Activated CD4-positive, alpha-beta T cell treated with anti-CD3 and anti-CD28 coated beads for 4 hours (primary cell): ENCODE measurements around the gene EVX1.

Source experiments
- DNase-seq, 2 donors: peaks; one replicate each; pipeline ENCODE4 v3.0.0-alpha.2; 2020

Gene EVX1

GRCh38 chr7:27235387-27236311, 7.0 kb upstream of the EVX1 start:
- DNase-seq: no peak

DNA sequence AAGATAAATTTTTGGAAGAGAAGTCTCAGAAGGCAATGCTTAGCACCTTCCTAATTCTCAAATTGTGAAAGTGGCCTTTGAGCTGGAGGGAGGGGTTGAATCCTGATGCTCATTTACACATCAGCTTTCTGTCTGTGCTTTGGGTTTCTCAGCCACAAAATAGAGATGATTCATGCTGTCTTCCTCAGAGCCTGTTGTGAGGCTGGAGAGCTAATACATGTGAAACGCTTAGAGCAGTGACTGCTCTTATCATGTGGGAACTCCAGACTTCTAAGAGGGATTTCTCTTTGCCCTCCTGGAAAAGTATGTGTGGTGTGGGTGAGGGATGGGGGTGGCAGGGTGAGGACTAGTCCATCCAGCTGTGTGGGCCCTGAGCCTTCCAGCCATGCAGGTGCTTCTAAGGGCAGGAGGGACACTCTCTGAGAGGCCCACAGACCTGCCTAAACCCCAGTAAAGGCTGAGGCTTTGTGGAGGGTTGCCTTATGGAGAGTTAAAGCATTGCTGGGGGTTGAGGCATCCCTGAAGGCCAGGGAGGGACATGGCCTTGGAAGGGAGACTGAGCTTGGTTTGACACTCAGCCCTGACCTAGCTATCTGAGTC, 4.8 kb upstream of the EVX1 start:
- no peak for DNase-seq

- DNase-seq: no peak
These were observed 3.6 kb upstream of the EVX1 start for GRCh38 chr7:27238979-27239386.

GRCh38 chr7:27239387-27240014, 3.1 kb upstream of the EVX1 start:
- DNase-seq: no peak

- no peak for DNase-seq
These were observed 2.4 kb upstream of the EVX1 start for GRCh38 chr7:27240015-27240731.

DNA sequence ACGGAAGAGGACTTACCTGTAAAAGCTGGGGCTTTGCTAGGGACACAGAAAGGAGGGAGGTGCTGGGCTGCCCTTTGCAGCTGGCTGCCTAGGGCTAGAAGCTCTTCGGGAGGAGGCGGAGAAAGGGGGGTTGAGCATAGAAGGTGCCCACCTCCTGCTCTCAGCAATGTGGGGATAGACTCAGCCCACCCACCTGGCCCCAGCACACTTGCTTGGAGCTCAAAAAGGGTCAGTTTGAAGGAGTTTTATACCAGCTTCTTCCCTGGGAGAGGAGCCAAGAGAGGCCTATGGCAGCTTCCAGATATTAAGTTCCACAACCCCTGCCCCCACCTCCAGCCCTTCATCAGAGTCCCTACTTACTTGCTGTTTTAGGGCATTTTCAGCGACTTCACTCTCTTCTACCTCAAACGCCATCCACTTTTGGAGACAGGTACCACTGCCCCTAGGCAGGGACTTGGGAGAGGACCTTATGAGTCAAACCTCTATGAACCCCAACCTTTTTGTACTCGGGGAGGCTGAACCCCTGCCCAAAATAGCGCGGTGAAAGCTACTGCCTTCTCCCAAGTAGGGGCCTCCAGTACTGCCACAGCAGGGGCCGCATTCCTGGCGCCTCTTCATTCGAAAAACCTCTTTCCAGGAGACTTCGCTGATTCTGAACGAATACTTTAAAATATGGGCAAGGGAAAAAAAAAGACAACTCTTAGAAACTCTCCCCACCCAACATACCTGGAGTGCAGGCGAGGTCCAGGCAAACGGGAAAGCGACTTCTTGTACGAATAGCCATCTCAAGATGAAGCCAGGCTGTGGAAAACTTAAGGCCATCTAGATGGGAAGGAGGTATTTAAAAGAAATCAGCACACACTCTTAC, 1.2 kb upstream of the EVX1 start:
- DNase-seq: no peak

DNA sequence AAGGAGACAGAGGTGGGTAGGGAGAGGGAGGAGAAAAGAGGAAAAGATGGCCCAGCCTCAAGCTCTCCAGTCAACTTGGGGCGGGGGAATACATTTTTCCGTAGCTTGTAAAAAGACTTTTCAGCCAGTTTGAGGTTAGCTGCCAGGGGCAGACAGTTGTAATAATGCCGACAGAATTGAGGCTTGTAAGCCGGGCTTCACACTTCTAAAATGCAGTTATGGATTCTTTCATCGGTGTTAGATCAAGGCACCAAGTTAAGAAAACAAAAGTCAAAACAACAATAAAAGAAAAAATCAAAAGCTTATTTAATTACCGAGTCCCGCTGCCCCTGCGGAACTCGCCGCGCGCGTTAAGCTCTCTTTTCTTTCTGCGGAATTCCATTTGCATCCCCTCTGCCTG, 448 bp upstream of the EVX1 start:
- DNase-seq: no peak

DNA sequence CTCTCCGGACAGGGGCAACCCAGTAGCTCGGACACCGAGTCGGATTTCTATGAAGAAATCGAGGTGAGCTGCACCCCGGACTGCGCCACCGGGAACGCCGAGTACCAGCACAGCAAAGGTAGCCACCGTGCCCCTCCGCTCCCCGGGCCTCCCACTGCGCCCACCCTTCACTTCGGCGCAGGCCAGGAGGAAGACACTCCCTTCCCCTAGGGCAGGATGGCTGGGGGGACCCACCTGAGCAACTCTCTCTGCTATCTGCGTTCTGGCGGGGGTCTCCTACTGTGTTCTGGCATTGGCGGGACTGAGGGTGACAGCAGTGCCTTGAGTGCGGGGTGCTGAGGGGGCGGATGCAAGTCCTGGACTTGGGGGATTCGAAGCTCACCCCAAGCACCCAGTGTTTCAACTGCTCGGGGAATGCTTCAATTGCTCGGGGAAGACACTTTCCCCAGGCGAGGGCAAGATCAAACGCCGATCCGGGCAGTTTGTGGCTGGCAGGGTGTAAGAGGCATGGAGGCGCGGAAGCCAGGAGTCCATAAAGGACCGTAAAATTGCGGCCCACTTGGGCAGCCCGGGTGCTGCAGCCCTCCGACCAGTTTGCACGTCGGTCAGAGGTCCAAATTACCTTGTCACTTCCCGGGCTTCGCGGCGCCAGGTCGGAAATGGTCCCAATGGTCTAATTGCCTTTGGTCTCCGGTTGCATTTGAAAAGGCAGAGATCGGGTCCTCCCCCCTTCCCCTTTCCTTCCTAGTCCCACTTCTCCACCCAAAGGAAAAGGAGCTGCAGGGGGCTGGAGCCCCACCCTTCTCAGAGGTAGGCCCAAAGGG, 950 bp downstream of the EVX1 start:
- no peak for DNase-seq

DNA sequence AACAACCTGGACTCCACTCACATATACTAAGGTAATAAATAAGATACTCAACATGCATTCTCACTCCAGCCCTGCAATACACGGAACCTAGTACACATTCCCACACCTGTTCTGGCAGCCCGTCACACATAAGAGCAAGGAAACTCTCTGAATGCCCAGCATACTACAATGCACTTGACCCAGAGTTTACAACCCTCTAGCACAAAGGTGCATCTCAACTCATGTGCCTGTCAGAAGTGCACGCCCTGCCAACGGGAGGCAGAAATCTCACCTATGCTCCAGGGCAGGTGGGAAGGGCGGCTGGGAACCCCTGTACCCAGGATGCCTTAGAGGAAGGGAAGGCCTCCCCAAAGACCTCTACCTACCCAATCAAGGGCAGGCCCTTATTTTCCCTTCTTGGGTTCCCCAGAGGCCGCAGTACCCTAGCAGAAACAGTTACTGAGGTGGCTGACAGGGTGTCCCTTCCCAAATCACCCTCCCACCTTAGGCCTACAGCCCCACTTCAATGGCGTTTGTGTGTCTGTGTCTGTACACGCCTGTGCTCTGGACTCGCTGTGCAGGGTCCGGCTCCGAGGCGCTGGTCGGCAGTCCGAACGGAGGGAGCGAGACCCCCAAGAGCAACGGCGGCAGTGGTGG, 2.0 kb downstream of the EVX1 start:
- DNase-seq: no peak

- DNase-seq: no peak
These were observed 2.7 kb downstream of the EVX1 start for GRCh38 chr7:27245124-27245797.

GRCh38 chr7:27245798-27246691, 3.4 kb downstream of the EVX1 start:
- no peak for DNase-seq

- no peak for DNase-seq
These were observed 4.4 kb downstream of the EVX1 start for GRCh38 chr7:27247000-27247399.

DNA sequence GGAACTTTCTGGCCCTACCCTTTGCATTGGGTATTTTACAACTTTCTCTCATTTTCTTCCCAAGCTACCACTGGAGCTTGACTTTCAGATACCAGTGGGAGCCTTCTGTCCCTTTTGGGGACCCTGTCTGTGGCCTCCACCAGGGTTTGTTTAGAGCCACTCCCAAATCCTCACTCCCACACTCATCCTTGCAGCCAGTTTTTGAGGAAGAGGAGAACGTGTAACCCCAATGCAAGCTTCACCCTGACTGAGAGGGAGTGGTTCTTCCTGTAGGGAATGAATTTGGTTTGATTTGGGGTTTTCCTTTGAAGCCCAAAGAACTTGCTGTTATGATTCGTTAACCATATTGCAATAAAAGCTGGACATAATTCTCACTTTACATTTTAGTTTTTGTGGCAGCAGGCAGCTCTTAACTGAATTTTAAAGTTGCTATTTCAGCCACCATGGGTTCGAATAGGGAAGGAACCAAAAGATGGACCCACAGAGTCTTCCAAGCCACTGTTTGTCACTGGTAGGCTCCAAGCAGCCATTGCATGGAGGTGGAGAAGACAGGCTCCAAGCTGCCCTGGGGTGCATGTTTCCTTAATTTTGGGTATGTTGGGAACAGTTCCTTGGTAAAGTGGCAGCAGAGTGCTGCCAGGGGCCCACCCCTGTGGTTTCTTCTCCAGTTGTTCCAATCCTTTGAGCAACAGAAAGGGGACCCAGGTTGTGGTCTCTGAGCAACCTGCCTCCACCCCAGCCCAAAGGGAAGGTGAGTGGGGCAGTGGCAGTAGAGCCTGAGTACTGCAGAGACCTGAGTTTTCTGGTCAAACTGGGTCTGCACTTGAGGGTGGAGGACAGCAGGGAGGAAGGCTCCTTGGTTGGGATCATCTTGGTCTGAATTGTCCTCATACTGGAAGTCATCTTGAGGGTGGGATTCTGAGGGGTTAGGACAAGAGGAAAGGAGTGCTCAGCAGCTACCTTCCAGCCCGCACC, 5.1 kb downstream of the EVX1 start:
- no peak for DNase-seq

GRCh38 chr7:27248427-27248806, 5.8 kb downstream of the EVX1 start:
- no peak for DNase-seq

DNA sequence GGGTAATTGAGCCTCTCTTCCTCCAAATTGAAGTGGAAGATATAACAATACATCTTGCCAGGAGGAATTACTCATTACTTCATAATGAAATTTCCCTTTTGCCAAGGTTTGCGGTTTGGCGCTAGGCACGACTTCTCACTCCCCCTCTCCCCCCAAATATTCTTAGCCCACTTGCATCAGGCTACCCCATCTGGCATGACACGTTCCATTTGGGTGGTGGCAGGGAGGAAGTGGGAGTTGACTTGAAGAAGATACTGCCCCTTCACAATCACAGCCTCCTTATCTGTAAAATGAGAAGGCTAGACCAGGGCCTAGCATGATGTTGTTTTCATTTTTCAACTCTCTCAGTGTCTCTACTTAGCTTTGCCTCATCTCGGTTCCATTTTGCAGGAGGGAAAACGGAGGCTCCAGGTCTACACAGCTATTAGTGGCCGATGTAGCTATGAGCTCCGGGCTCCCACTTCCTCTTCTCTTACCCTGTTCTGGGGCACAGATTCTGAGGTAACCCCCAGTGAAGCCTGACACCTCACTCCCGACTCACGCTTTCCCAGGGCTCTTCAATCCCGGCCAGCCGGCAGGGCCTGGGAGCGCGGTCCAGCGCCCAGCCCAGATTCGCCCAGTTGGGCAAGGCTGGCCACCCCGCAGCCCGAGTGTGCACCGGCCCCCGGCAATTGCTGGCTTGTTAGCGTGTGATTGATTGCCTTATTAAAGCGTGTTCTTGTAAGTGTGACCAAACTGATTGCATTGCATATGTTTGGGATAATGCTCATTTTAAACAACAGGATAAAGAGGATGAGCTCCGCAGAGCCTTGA, 6.5 kb downstream of the EVX1 start:
- DNase-seq: no peak

GRCh38 chr7:27249724-27250556, 7.3 kb downstream of the EVX1 start:
- DNase-seq: no peak
